ENCODE results near the gene CATSPERB. TPM values are rescaled to one million over a fixed set of nuclear protein-coding genes. Genes with fewer than 3 reads are reported as not detected.

The CATSPERB gene
- total and polyA plus RNA-seq, 2 of the 8 experiments (the other 6 are each of a cell fraction or from before 2014, with no cell fraction given), result 0.11 to 0.30 TPM

DNA sequence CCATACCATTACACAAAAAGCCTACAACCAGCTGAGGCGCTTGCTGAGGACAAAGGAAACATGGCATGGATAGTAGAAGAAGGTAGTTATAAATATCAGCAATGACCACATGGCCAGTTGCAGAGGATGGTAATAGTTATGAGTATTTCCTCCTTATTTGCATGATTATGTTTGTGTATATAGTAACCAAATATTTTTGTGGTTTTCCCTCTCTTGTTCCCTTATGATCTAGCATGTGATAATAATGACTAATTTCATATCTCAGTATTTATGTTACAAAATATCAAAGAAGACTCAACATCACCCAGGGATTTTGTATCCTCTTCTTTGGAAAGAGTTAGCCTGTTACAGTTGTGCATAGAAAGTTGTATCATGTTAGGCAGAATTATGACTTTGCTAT, 13.5 kb upstream of the CATSPERB start (continued):
- TF ChIP-seq, protein P1, sequence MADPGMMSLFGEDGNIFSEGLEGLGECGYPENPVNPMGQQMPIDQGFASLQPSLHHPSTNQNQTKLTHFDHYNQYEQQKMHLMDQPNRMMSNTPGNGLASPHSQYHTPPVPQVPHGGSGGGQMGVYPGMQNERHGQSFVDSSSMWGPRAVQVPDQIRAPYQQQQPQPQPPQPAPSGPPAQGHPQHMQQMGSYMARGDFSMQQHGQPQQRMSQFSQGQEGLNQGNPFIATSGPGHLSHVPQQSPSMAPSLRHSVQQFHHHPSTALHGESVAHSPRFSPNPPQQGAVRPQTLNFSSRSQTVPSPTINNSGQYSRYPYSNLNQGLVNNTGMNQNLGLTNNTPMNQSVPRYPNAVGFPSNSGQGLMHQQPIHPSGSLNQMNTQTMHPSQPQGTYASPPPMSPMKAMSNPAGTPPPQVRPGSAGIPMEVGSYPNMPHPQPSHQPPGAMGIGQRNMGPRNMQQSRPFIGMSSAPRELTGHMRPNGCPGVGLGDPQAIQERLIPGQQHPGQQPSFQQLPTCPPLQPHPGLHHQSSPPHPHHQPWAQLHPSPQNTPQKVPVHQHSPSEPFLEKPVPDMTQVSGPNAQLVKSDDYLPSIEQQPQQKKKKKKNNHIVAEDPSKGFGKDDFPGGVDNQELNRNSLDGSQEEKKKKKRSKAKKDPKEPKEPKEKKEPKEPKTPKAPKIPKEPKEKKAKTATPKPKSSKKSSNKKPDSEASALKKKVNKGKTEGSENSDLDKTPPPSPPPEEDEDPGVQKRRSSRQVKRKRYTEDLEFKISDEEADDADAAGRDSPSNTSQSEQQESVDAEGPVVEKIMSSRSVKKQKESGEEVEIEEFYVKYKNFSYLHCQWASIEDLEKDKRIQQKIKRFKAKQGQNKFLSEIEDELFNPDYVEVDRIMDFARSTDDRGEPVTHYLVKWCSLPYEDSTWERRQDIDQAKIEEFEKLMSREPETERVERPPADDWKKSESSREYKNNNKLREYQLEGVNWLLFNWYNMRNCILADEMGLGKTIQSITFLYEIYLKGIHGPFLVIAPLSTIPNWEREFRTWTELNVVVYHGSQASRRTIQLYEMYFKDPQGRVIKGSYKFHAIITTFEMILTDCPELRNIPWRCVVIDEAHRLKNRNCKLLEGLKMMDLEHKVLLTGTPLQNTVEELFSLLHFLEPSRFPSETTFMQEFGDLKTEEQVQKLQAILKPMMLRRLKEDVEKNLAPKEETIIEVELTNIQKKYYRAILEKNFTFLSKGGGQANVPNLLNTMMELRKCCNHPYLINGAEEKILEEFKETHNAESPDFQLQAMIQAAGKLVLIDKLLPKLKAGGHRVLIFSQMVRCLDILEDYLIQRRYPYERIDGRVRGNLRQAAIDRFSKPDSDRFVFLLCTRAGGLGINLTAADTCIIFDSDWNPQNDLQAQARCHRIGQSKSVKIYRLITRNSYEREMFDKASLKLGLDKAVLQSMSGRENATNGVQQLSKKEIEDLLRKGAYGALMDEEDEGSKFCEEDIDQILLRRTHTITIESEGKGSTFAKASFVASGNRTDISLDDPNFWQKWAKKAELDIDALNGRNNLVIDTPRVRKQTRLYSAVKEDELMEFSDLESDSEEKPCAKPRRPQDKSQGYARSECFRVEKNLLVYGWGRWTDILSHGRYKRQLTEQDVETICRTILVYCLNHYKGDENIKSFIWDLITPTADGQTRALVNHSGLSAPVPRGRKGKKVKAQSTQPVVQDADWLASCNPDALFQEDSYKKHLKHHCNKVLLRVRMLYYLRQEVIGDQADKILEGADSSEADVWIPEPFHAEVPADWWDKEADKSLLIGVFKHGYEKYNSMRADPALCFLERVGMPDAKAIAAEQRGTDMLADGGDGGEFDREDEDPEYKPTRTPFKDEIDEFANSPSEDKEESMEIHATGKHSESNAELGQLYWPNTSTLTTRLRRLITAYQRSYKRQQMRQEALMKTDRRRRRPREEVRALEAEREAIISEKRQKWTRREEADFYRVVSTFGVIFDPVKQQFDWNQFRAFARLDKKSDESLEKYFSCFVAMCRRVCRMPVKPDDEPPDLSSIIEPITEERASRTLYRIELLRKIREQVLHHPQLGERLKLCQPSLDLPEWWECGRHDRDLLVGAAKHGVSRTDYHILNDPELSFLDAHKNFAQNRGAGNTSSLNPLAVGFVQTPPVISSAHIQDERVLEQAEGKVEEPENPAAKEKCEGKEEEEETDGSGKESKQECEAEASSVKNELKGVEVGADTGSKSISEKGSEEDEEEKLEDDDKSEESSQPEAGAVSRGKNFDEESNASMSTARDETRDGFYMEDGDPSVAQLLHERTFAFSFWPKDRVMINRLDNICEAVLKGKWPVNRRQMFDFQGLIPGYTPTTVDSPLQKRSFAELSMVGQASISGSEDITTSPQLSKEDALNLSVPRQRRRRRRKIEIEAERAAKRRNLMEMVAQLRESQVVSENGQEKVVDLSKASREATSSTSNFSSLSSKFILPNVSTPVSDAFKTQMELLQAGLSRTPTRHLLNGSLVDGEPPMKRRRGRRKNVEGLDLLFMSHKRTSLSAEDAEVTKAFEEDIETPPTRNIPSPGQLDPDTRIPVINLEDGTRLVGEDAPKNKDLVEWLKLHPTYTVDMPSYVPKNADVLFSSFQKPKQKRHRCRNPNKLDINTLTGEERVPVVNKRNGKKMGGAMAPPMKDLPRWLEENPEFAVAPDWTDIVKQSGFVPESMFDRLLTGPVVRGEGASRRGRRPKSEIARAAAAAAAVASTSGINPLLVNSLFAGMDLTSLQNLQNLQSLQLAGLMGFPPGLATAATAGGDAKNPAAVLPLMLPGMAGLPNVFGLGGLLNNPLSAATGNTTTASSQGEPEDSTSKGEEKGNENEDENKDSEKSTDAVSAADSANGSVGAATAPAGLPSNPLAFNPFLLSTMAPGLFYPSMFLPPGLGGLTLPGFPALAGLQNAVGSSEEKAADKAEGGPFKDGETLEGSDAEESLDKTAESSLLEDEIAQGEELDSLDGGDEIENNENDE (IDR thresholded peaks at IDR 0.05; ENCODE audit: insufficient replicate concordance, low read length), result no peak
- no peak for TF ChIP-seq MAFK (IDR thresholded peaks at IDR 0.05; ENCODE audit: low read depth, low read length)
- TF ChIP-seq ZNF274 (IDR thresholded peaks at IDR 0.05; ENCODE audit: borderline replicate concordance, extremely low read depth, low read length), result no peak
- no peak for TF ChIP-seq SRF (IDR thresholded peaks at IDR 0.05; ENCODE audit: low read depth, low read length)
- no peak for TF ChIP-seq NANOG (IDR thresholded peaks at IDR 0.05; ENCODE audit: insufficient read depth, low read depth, low read length, poor library complexity, severe bottlenecking)

Data from H1 (cell line).